ENCODE results near the gene TRPM8.
"Not testable (repeated sequence)": the region's sequence is repeated elsewhere in the genome, so short reads cannot be mapped to it uniquely, and the experiment has no call there.

TRPM8 gene

GRCh38 chr2:233938676-233939370, 21.6 kb downstream of the TRPM8 start:
- no peak for DNase-seq (ENCODE audit: low read depth)

DNA sequence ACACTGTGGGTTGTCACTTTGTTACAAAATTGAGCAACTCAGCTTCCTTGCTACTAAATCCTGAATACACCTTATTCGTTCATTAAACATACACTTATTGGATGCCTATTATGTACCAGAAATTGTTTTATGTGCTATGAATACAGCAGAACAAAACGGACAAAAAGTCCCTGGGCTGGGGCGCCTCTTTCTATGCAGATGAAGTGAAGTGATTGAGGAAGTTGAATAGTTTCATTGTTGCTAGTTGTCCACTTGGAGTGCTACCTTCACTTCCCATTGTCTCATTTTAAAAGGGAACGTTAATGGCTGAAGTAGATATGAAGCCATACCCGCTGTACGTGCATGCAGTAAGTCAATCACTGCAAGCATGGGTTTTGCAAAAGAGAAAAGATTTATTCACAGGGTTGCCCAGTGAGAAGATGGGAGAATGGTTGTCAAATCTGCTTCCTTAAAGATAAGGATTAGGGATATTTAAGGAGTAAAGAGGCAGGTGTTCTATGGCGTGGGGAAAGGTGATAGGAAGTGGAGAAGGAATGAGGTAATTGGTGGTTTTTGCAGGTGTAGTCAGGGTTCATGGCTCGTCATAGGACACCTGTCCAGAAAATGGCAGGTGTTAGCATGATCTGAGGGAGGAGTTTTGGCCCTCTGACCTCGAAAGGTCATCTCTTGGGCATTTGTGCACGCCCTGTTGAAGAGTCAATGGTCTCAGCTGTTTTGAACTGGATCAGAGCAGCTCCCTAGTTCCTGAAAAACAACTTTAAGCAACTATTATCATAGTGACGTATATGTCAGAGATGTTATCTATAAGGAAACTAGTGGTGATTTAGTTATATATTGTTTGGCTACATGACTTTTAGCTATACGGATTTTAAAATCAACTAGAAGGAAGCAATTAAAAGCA, 23.5 kb downstream of the TRPM8 start:
- no peak for DNase-seq (ENCODE audit: low read depth)

- DNase-seq (ENCODE audit: low read depth) = no peak
These were observed 25.6 kb downstream of the TRPM8 start for GRCh38 chr2:233942731-233943130.

DNA sequence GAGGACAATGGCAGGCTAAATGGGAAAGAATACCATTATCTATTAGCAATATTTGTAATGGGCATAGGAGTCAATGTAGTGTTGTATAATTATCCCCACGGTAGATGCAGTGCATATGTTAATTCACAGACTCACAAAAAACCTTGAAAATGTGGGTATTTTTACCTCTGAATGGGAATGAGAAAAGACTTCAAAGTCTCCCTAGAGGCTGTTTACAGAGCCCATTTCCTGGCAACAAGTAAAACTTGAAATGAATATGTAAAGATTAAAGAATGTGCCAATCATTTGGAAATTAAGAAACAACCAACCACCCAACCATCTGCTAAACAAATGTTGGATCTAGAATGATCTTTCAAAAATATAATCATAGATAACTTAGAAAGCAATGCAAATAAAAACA, 27.1 kb downstream of the TRPM8 start:
- no peak for DNase-seq (ENCODE audit: low read depth)

DNA sequence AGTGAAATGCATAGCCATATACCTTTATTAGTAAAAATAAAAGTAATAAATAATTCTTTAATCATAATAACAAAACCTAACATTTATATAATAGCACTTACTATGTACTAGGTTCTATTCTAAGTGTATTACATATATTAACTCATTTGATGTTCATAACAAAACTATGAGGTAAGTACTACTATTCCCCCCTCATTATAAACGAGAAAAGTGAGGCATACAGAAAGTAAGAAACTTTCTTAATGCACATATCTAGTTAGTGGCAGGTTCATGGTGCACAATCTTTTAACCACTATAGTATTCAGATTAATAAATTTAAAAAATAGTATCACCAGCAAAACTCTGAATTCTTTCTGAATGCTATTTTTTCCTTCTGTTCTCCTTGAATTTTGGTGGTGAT, 27.5 kb downstream of the TRPM8 start:
- DNase-seq (ENCODE audit: low read depth) = no peak

DNA sequence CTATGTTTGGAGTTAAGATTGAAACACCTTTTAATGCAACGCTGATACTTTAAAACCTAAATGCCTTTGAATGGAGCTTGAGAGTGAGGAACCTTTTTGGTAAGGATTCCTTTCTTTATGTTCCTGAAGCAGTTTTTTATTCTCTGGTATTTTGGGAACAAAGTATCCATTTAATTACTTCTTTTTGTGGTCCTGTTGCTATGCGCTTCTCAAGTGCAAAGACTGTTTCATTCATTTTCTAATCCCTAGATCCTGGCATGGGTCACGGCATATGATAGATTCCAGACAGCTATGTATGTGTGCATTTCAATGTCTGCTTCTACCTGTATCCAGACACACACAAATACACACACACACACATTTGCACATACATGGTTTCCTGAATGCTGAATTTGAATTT, 28.0 kb downstream of the TRPM8 start:
- DNase-seq (ENCODE audit: low read depth) = no peak

- DNase-seq (ENCODE audit: low read depth) = no peak
These were observed 33.1 kb downstream of the TRPM8 start for GRCh38 chr2:233950078-233950825.

GRCh38 chr2:233952335-233952734, 35.2 kb downstream of the TRPM8 start:
- DNase-seq (ENCODE audit: low read depth) = no peak

GRCh38 chr2:233953087-233953801, 36.1 kb downstream of the TRPM8 start:
- no peak for DNase-seq (ENCODE audit: low read depth)

DNA sequence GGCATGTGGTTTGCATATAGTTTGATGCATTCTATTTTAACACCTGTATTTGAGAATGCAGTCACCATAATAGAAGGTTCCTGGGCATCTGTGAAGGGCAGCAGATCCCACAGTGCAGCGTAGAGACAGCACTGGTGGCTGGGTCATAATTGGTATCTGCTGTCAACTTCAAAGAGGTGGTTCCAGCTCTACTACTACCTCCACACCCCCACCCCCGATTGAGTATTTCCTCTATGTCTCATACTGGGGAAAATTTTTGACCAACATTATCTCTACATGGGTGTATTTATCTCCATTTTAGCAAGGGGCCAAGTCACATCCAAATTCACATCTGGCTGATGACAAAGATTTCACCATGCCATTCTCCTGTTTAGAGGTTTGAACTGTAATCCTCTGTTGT, 43.0 kb downstream of the TRPM8 start:
- DNase-seq (ENCODE audit: low read depth) = no peak

DNA sequence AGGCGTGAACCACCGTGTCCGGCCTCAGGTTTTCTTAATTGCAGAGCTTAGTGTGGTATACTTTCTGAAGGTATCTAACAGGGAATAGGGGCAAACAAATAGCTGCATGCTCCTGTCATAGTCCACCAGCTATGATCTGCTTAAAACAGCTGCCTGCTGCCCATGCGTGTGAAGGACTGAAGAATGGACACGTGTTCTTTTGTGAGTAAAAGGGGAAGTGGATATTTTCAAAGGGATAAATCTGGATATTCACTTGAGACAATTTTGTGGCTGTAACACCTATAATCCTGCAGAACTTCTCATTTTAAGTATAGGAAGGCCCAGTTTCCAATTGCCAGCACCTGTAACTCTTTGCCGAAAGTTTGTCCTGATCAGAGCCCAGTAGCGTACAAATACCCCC, 44.7 kb downstream of the TRPM8 start:
- no peak for DNase-seq (ENCODE audit: low read depth)

- no peak for DNase-seq (ENCODE audit: low read depth)
These were observed 47.4 kb downstream of the TRPM8 start for GRCh38 chr2:233964581-233964980.

DNA sequence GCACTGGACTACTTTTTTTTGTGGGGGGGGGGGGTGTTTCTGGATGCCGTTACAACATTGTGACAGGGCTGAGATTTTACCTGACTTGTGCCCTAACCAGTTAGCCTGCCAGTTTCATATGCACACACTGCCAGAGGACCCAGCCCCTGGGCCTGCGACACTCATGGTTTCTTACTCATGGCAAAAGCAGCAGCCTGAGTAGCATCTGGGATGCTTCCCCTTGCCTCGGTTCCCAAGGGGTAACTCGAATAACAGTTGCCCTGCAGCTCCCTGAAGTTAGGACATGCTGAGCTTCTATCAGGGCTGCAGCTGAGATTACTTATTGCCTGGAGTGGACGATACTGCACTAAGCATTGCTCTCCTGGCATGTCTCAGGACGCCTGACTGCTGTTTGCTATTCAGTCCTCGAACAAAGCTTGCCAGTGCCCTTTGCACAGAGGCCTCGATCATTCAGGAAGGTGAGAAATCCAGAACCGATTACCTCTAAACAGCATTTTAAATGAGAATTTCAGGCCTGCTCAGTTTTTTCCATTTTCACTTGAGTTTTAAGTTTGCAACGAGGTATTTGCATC, 47.9 kb downstream of the TRPM8 start:
- DNase-seq (ENCODE audit: low read depth) = no peak

DNA sequence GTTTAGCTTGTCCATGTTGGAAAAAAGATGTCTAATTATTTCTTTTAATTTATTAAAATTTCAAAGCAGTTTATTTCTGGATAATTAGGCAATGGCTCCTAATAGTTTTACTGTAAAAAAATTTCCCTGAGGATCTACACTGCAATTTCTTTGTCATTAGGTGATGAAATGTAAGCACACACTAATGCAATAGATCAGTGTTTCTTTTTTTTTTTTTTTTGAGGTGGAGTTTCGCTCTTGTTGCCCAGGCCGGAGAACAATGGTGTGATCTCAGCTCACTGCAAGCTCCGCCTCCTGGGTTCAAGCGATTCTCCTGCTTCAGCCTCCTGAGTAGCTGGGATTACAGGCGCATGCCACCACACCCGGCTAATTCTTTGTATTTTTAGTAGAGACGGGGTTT, 48.5 kb downstream of the TRPM8 start:
- DNase-seq (ENCODE audit: low read depth) = not testable (repeated sequence)

DNA sequence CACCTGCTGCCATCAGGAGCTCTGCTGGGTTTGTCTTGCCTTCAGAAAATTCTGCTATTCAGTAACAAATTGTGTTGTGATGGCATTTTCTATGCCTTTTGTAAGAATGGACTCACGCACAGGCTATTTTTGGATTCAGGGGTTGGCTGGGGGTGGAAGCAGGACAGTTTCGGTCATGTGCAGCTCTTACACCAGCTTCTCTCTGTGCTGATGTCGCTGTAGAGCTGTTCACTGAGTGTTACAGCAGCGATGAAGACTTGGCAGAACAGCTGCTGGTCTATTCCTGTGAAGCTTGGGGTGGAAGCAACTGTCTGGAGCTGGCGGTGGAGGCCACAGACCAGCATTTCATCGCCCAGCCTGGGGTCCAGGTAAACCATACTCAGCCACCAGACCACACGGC, 49.2 kb downstream of the TRPM8 start:
- no peak for DNase-seq (ENCODE audit: low read depth)

- DNase-seq (ENCODE audit: low read depth) = no peak
These were observed 50.0 kb downstream of the TRPM8 start for GRCh38 chr2:233967164-233967563.

DNA sequence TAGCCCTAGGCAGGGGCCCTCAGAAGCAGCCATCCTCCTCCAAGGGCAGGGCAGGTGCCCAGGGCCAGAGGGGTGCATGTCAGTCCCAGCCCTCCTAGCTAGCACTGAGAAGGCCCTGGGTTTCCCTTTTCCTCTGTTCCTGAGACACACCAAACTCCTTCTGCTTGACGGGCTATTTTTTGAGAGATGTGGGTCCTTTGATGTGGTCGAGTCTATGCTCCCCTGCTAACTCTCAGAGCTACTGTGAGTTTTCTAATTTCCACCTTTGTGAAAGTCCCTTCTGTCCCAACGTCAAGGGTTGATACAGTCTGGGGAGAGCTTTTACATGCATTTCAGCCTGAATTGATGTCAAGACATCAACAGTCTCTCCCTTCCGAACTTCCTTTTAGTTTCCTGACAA, 51.4 kb downstream of the TRPM8 start:
- no peak for DNase-seq (ENCODE audit: low read depth)

GRCh38 chr2:233972460-233972859, 55.3 kb downstream of the TRPM8 start:
- not testable (repeated sequence) for DNase-seq (ENCODE audit: low read depth)

DNA sequence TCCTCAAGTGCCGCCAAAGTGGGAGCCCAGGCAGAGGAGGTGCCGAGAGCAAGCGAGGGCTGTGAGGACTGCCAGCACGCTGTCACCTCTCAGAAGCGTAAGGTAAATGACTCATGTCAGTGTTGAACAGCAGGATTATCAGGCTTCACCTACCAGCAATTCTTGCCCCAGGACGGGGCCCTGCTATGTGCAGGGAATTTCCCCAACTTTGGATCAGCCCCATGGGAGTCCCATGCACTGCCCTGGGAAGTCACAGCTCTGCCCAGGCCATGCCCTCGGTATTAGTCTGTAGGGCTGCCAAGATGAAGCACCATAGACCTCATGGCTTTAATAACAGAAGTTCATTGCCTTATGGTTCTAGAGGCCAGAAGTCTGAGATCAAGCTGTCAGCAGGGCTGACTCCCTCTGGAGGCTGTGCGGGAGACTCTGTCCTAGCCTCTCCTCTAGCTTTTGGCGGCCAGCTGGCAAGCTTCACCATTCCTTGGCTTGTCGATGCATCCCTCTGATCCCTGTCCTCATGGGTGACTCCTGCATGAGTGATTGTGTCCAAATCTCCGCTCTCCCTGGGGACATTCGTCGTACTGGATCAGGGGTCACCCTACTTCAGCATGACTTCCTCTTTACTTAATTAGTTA, 55.9 kb downstream of the TRPM8 start:
- DNase-seq (ENCODE audit: low read depth) = no peak

DNA sequence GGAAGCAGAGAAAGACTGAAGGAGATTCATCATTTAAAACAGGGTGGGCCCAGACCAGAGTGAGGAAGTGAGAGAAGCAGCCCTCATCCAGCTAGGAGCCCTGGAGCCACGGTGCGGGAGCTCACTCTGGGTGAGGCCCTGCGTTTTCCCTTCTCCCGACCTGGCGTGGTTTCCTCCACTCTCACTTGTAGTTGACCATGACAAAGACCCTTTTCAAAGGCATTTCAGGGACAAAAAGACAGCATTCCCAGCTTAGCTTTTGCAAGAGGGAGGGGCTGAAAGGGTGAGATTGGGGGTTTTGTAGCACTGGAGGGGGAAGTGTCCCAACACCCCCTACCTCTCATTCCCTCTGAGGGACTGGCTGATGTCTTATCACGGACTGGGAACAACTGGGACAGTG, 56.6 kb downstream of the TRPM8 start:
- no peak for DNase-seq (ENCODE audit: low read depth)

DNA sequence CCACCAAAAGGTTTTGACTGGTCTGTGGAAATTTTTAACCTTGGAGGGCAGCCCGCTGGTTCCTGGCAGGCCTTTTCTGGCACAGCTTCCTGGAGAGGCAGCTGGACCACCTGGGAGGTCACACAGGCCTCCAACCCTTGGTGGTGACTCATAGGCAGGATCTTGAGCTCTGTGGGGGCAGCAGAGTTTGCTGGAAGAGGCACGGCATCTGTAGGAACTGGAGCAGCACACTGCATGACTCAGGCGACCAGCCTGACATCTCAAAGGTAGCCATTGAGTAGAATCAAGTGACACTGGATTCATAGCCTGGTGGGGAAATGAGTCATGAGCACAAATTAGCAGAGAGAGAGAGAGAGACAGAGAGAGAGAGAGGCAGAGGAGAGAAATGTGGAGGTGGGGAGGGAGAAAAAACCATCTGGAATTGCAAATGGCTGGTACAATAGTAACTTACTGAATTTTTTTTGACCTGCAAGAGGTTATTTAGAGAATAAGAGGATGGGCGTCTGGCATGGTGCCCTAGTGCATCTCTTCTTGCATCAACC, 57.4 kb downstream of the TRPM8 start:
- no peak for DNase-seq (ENCODE audit: low read depth)

Data from activated gamma-delta T cell treated with anti-CD3 and anti-CD28 coated beads, Interleukin-2, amount 50 U/mL, for 16 hours (primary cell).